Fibroblast of lung (primary cell): ENCODE data around the gene NSMF.

Source experiments
- CTCF ChIP-seq, 2 donors: IDR thresholded peaks in 1 of 2; conservative IDR thresholded peaks in 1 of 2; 1 replicate in 1 of 2; 2 replicates in 1 of 2; pipeline ENCODE4 v1.5.1; 2011 to 2012; ENCODE audit warnings: low read length in 2 of 2, control low read depth in 1 of 2, inconsistent platforms in 1 of 2, low read depth in 1 of 2, mild to moderate bottlenecking in 1 of 2
- EZH2 ChIP-seq: IDR thresholded peaks from 2 replicates; pipeline ENCODE4 v1.5.1; 2012; ENCODE audit warnings: low read length, control low read depth, mild to moderate bottlenecking; ENCODE audit errors: missing control alignments

DNA sequence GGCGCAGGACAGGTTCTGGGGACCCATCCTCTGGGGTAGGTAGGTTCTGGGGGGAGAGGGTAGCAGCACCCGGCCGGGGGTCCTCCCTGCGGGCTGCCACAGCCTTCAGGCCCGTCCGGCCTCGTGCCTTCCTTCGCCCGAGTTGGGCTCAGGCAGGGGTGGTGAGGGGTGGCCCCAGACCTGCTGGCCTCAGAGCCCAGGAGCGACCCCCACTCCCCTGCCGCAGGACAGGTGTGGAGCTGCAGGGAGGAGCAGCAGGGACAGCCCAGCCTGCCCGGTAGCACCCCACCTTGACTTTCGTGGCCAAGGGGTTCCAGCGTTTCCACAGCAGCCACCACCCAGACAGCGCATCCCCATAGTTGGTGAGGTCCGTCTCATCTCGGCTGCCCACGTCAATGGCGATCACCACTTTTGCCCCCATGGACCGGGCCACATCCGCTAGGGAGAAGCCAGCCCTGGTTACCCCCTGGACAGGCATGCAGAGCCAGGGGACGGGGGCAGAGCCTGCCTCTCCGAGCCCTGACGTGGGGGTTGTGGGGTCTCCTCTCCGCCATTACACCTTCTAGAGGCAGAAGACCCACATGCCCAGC, 3.4 kb upstream of the NSMF start:
- TF ChIP-seq CTCF (conservative IDR thresholded peaks at IDR 0.05 in 1 of 2, IDR thresholded peaks at IDR 0.05 in 1 of 2; ENCODE audit: low read depth in 1 of 2, low read length in 2 of 2) (no peak), EZH2 (no peak)
